Astrocyte (in vitro differentiated cells and primary cell): Measurements from ENCODE around the gene MATN3. TPM values are rescaled to one million over a fixed set of nuclear protein-coding genes. Genes with fewer than 3 reads are reported as not detected.

Experiments
- DNase-seq: peaks from one replicate; pipeline ENCODE4 v3.0.0-alpha.2; 2010; ENCODE audit warnings: low read depth
- FAIRE-seq: peaks from 2 replicates; lab custom pipeline; 2011; peaks lifted over from hg19 to GRCh38; lab: Jason Lieb, UNC
- H2AFZ ChIP-seq: 2 replicates; pipeline ENCODE4 v1.6.0; 2012; ENCODE audit warnings: low read depth, low read length, inconsistent platforms
- H3K27ac ChIP-seq: 2 replicates; pipeline ENCODE4 v1.5.1; 2011; ENCODE audit warnings: low read depth, low read length, inconsistent platforms
- H3K27me3 ChIP-seq: 2 replicates; pipeline ENCODE4 v1.6.0; 2011; ENCODE audit warnings: low read length, inconsistent platforms; ENCODE audit not compliant: insufficient read depth
- H3K36me3 ChIP-seq: 2 replicates; pipeline ENCODE4 v1.5.1; 2011; ENCODE audit warnings: low read length, inconsistent platforms; ENCODE audit not compliant: insufficient read depth
- H3K4me1 ChIP-seq: 2 replicates; pipeline ENCODE4 v1.5.1; 2011; ENCODE audit warnings: low read length, inconsistent platforms; ENCODE audit not compliant: insufficient read depth
- H3K4me2 ChIP-seq: 2 replicates; pipeline ENCODE4 v1.6.0; 2012; ENCODE audit warnings: low read length, inconsistent platforms
- H3K4me3 ChIP-seq: 2 replicates; pipeline ENCODE4 v1.5.1; 2011; ENCODE audit warnings: low read depth, mild to moderate bottlenecking, low read length, inconsistent platforms; ENCODE audit not compliant: insufficient read depth
- H3K79me2 ChIP-seq: 2 replicates; pipeline ENCODE4 v1.6.0; 2012; ENCODE audit warnings: mild to moderate bottlenecking, low read length, inconsistent platforms; ENCODE audit not compliant: insufficient read depth
- H3K9ac ChIP-seq: 2 replicates; pipeline ENCODE4 v1.6.0; 2012; ENCODE audit warnings: mild to moderate bottlenecking, low read length, inconsistent platforms
- H3K9me3 ChIP-seq: 2 replicates; pipeline ENCODE4 v1.5.1; 2012; ENCODE audit warnings: low read depth, mild to moderate bottlenecking, low read length, inconsistent platforms; ENCODE audit not compliant: insufficient read depth
- H4K20me1 ChIP-seq: 2 replicates; pipeline ENCODE4 v1.6.0; 2012; ENCODE audit warnings: low read length, inconsistent platforms; ENCODE audit not compliant: insufficient read depth
- H3K27ac Mint-ChIP-seq: one replicate; pipeline ENCODE4 v1.8.0; 2021; ENCODE audit warnings: mild to moderate bottlenecking, mixed read lengths; ENCODE audit not compliant: unreplicated experiment
- H3K27me3 Mint-ChIP-seq: one replicate; pipeline ENCODE4 v1.8.0; 2021; ENCODE audit warnings: low read depth, mixed read lengths; ENCODE audit not compliant: unreplicated experiment
- H3K36me3 Mint-ChIP-seq: one replicate; pipeline ENCODE4 v1.8.0; 2021; ENCODE audit warnings: low read depth, mixed read lengths; ENCODE audit not compliant: unreplicated experiment
- H3K4me1 Mint-ChIP-seq: one replicate; pipeline ENCODE4 v1.8.0; 2021; ENCODE audit warnings: low read depth, mixed read lengths; ENCODE audit not compliant: unreplicated experiment
- H3K4me3 Mint-ChIP-seq: one replicate; pipeline ENCODE4 v1.8.0; 2021; ENCODE audit warnings: mild to moderate bottlenecking, moderate library complexity, mixed read lengths; ENCODE audit not compliant: unreplicated experiment
- H3K9me3 Mint-ChIP-seq: one replicate; pipeline ENCODE4 v1.8.0; 2021; ENCODE audit warnings: mild to moderate bottlenecking, mixed read lengths; ENCODE audit not compliant: unreplicated experiment
- EZH2 ChIP-seq: IDR thresholded peaks from 2 replicates; pipeline ENCODE4 v1.6.1; 2012; ENCODE audit warnings: mild to moderate bottlenecking, low read length, inconsistent platforms; ENCODE audit not compliant: insufficient read depth
- total RNA-seq: library from RNA; stranded (reverse); gene quantifications from 2 replicates; pipeline ENCODE4 v1.2.1, GENCODE V29; 2021
- TF ChIP-seq, protein P1 (sequence below): IDR thresholded peaks from 2 replicates; pipeline ENCODE4 v1.5.1; 2011; ENCODE audit warnings: low read depth, mild to moderate bottlenecking, inconsistent platforms, low read length, moderate library complexity; ENCODE audit not compliant: insufficient read depth

Gene MATN3
- total RNA-seq, 1 donor from 2014 or later: 13.3 TPM

DNA sequence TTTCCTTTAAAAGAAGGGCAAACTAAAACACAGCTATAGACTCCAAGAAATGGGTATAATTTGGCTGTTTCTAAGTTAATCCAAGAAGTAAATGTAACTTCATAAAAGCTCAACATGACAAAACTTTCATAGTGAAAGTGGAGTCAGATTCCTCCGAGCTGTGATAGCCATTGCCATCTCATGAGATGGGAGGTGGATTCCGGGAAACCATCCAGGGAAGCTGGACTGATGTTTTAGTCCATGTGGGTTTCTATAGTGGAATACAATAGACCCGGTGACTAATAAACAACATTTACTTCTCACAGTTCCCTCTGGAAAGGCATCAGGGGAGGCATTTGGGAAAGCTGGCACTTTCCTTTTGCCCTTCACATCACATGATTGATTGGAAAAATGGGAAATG, 49.0 kb upstream of the MATN3 start:
- Histone ChIP-seq H3K4me1 (peaks cover 14% of the 10 kb centered on the region), H3K27ac (peak overlapping the region; percentile 40), H4K20me1 (no peaks in the 10 kb centered on the region), H3K27me3 (no peaks in the 10 kb centered on the region), H3K9me3 (no peaks in the 10 kb centered on the region), H3K9ac (no peak overlapping the region), H3K36me3 (no peaks in the 10 kb centered on the region), H3K4me2 (peak overlapping the region; percentile 37), H3K4me3 (no peak overlapping the region), H3K79me2 (no peaks in the 10 kb centered on the region), H2AFZ (no peak overlapping the region)
- peaks cover 3% of the 10 kb centered on the region for H3K9me3 Mint-ChIP-seq
- H3K27me3 Mint-ChIP-seq: no peaks in the 10 kb centered on the region
- H3K36me3 Mint-ChIP-seq: peaks cover 3% of the 10 kb centered on the region
- DNase-seq: peak; percentile 79
- H3K4me1 Mint-ChIP-seq: peaks cover 13% of the 10 kb centered on the region
- H3K4me3 Mint-ChIP-seq: no peak overlapping the region
- no peak overlapping the region for H3K27ac Mint-ChIP-seq
- TF ChIP-seq, protein P1, sequence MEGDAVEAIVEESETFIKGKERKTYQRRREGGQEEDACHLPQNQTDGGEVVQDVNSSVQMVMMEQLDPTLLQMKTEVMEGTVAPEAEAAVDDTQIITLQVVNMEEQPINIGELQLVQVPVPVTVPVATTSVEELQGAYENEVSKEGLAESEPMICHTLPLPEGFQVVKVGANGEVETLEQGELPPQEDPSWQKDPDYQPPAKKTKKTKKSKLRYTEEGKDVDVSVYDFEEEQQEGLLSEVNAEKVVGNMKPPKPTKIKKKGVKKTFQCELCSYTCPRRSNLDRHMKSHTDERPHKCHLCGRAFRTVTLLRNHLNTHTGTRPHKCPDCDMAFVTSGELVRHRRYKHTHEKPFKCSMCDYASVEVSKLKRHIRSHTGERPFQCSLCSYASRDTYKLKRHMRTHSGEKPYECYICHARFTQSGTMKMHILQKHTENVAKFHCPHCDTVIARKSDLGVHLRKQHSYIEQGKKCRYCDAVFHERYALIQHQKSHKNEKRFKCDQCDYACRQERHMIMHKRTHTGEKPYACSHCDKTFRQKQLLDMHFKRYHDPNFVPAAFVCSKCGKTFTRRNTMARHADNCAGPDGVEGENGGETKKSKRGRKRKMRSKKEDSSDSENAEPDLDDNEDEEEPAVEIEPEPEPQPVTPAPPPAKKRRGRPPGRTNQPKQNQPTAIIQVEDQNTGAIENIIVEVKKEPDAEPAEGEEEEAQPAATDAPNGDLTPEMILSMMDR: no peak
- no peak for TF ChIP-seq EZH2
- peak; percentile 23 for FAIRE-seq

DNA sequence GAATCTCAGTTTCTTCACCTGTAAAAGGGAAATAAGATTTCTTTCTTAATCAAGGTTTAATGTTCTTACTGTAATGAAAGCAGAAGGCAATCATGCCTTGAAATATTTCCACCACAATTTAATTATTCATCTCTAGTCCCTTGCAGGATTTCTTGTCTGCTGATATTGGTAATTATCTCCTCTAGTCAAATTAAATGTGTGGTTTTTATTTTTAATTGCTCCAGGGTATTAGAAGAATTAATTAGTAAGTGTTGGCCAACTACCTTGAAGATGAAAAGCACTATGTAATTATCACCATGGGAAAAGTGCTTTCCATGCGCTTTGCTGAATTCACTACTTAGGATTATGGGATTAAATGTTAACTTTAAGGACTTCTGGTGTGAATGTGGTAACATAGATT, 47.6 kb upstream of the MATN3 start:
- H3K4me3 ChIP-seq: no peak overlapping the region
- no peaks in the 10 kb centered on the region for H3K36me3 ChIP-seq
- Mint-ChIP-seq H3K9me3 (peaks cover 3% of the 10 kb centered on the region), H3K4me1 (peaks cover 9% of the 10 kb centered on the region), H3K36me3 (peaks cover 3% of the 10 kb centered on the region), H3K27me3 (no peaks in the 10 kb centered on the region), H3K27ac (no peak overlapping the region), H3K4me3 (no peak overlapping the region)
- FAIRE-seq (no peak), DNase-seq (no peak)
- H3K9ac ChIP-seq: no peak overlapping the region
- H3K27me3 ChIP-seq: no peaks in the 10 kb centered on the region
- H3K4me2 ChIP-seq: no peak overlapping the region
- peaks cover 8% of the 10 kb centered on the region for H3K4me1 ChIP-seq
- TF ChIP-seq, protein P1: no peak
- no peak for TF ChIP-seq EZH2
- H3K9me3 ChIP-seq: no peaks in the 10 kb centered on the region
- no peaks in the 10 kb centered on the region for H3K79me2 ChIP-seq
- H3K27ac ChIP-seq: no peak overlapping the region
- H2AFZ ChIP-seq: no peak overlapping the region
- no peaks in the 10 kb centered on the region for H4K20me1 ChIP-seq

- H3K4me3 Mint-ChIP-seq: no peak overlapping the region
- Histone ChIP-seq H3K27me3 (no peaks in the 10 kb centered on the region), H3K9me3 (no peaks in the 10 kb centered on the region), H3K4me2 (no peak overlapping the region), H3K4me1 (peaks cover 10% of the 10 kb centered on the region), H2AFZ (no peak overlapping the region), H3K4me3 (no peak overlapping the region), H3K79me2 (no peaks in the 10 kb centered on the region), H3K36me3 (no peaks in the 10 kb centered on the region), H4K20me1 (no peaks in the 10 kb centered on the region), H3K27ac (no peak overlapping the region), H3K9ac (no peak overlapping the region)
- no peaks in the 10 kb centered on the region for H3K27me3 Mint-ChIP-seq
- FAIRE-seq (no peak), DNase-seq (no peak)
- no peaks in the 10 kb centered on the region for H3K9me3 Mint-ChIP-seq
- no peak overlapping the region for H3K27ac Mint-ChIP-seq
- no peak for TF ChIP-seq EZH2
- TF ChIP-seq, protein P1: no peak
- H3K4me1 Mint-ChIP-seq: no peaks in the 10 kb centered on the region
- no peaks in the 10 kb centered on the region for H3K36me3 Mint-ChIP-seq
These were observed 44.8 kb upstream of the MATN3 start for GRCh38 chr2:20057268-20057667.
